Measurements from ENCODE around the gene LBR. TPM values are rescaled to one million over a fixed set of nuclear protein-coding genes. Genes with fewer than 3 reads are reported as not detected.

Gene LBR
- total and polyA plus RNA-seq, 2 of the 4 experiments (the other 2 are of a cell fraction): 21.3 to 24.9 TPM

- dilution Hi-C loops (cut with HindIII; ENCODE audit: low sequenced_read_pairs, unreplicated experiment) (no loop called here), intact Hi-C loops (cut with micrococcal nuclease) (no loop called here), in situ Hi-C loops (cut with MboI; ENCODE audit: low sequenced_read_pairs) (loop anchor here (25.0 kb wide), 1 partner anchor 914 kb away; no protein-coding TSS in a partner anchor)
- DNase-seq: no peak
- Histone ChIP-seq H4K20me1 (ENCODE audit: insufficient read depth, low read length) (no peaks in the 10 kb centered on the region), H2AFZ (replicated peaks; ENCODE audit: low read length, poor library complexity) (no peak overlapping the region), H3K4ac (ENCODE audit: low read depth, low read length) (no peak overlapping the region), H4K5ac (ENCODE audit: low read depth, low read length) (no peak overlapping the region), H3K9ac (ENCODE audit: low read depth, low read length) (no peak overlapping the region), H3K4me2 (ENCODE audit: low read depth, low read length) (no peak overlapping the region), H3K9me3 (ENCODE audit: control insufficient read depth, insufficient read depth, low read length) (no peaks in the 10 kb centered on the region), H4K8ac (ENCODE audit: low read depth in 2 of 2, low read length in 2 of 2) (no peak overlapping the region), H2BK20ac (ENCODE audit: low read depth, low read length) (no peak overlapping the region), H2AK5ac (ENCODE audit: low read depth, low read length) (no peak overlapping the region), H3K9me1 (ENCODE audit: insufficient read depth, low read length) (peaks cover 2% of the 10 kb centered on the region), H3K18ac (ENCODE audit: low read depth, low read length) (no peak overlapping the region), H3K36me3 (ENCODE audit: control insufficient read depth, insufficient read depth, low read length) (peaks cover 17% of the 10 kb centered on the region), H3K4me1 (ENCODE audit: control insufficient read depth, insufficient read depth, low read length) (no peaks in the 10 kb centered on the region), H3K27ac (ENCODE audit: insufficient read depth, low read length) (no peak overlapping the region), H2BK5ac (ENCODE audit: low read depth, low read length, poor library complexity, severe bottlenecking) (no peak overlapping the region), H2BK120ac (ENCODE audit: low read depth, low read length) (no peak overlapping the region), H4K91ac (ENCODE audit: insufficient read depth, low read depth, low read length) (no peak overlapping the region), H3K4me3 (ENCODE audit: insufficient read depth, low read depth, low read length) (no peak overlapping the region), H3K27me3 (ENCODE audit: control insufficient read depth, insufficient read depth, low read length) (no peaks in the 10 kb centered on the region), H2AK9ac (replicated peaks; ENCODE audit: low read depth, low read length, poor library complexity) (no peak overlapping the region), H3K79me1 (ENCODE audit: low read depth in 1 of 2, low read length in 2 of 2) (peaks cover 0 to 12% of the 10 kb centered on the region in 2 experiments; a peak in 2 of 4 replicates), H2BK15ac (ENCODE audit: low read depth, low read length) (no peak overlapping the region), H3K23ac (ENCODE audit: low read depth, low read length) (no peak overlapping the region), H3K14ac (replicated peaks; ENCODE audit: low read depth, low read length) (no peak overlapping the region), H3K56ac (ENCODE audit: extremely low read depth, insufficient read depth, low read length) (no peak overlapping the region)
- ChIA-PET POLR2A (ENCODE audit: unreplicated experiment) (interaction anchor here (0.6 kb wide), 1 partner anchor 362 kb away, joined by 4 read pairs; no protein-coding TSS in a partner anchor), CTCF (no interaction called here)
- TF ChIP-seq SMC3 (IDR thresholded peaks at IDR 0.05; ENCODE audit: low read depth, low read length): no peak
- no peak for TF ChIP-seq BHLHE40 (IDR thresholded peaks at IDR 0.05; ENCODE audit: low read depth, low read length)
- no peak for TF ChIP-seq USF2 (IDR thresholded peaks at IDR 0.05; ENCODE audit: low read depth, low read length)
- no peak for TF ChIP-seq MXI1 (IDR thresholded peaks at IDR 0.05; ENCODE audit: borderline replicate concordance, low read depth, low read length)
- TF ChIP-seq MAZ (IDR thresholded peaks at IDR 0.05; ENCODE audit: borderline replicate concordance, low read depth, low read length): no peak
- no peak for TF ChIP-seq FOS (IDR thresholded peaks at IDR 0.05; ENCODE audit: low read depth, low read length)
- TF ChIP-seq CHD1 (IDR thresholded peaks at IDR 0.05; ENCODE audit: low read depth, low read length): no peak
- TF ChIP-seq RFX5 (IDR thresholded peaks at IDR 0.05; ENCODE audit: low read depth, low read length): no peak
- no peak for TF ChIP-seq POLR2A (IDR thresholded peaks at IDR 0.05; ENCODE audit: low read depth, low read length)
- no peak for TF ChIP-seq RAD21 (IDR thresholded peaks at IDR 0.05; ENCODE audit: low read length)
- TF ChIP-seq CEBPB (IDR thresholded peaks at IDR 0.05; ENCODE audit: low read depth, low read length): no peak
- TF ChIP-seq CTCF (conservative IDR thresholded peaks at IDR 0.05; ENCODE audit: low read depth, low read length): no peak
- TF ChIP-seq MAFK (IDR thresholded peaks at IDR 0.05; ENCODE audit: low read depth, low read length): no peak
- TF ChIP-seq ELK1 (IDR thresholded peaks at IDR 0.05; ENCODE audit: borderline replicate concordance, low read depth, low read length): no peak
- TF ChIP-seq NFE2L2 (IDR thresholded peaks at IDR 0.05; ENCODE audit: low read depth, low read length): no peak
- TF ChIP-seq RCOR1 (IDR thresholded peaks at IDR 0.05; ENCODE audit: insufficient replicate concordance, low read length): no peak
- ATAC-seq (ENCODE audit: low read depth): no peak
- WGBS, 2 experiments (ENCODE audit: extremely low coverage in 2 of 2, insufficient read length in 1 of 2): 100% methylated on average over 1 of the region's 5 CpGs; no CpG with 5 or more reads in 1 of the 2 experiments
- no TSS peak for BruUV-seq (replicated peaks)
These were observed 26.9 kb downstream of the LBR start for GRCh38 chr1:225400968-225401367.

Data from IMR-90 (cell line).